Heart left ventricle (tissue), 13 donors: ENCODE data around the gene DDTL.
"Not testable (repeated sequence)": the region's sequence is repeated elsewhere in the genome, so short reads cannot be mapped to it uniquely, and the experiment has no call there.

Experiments used
- CTCF ChIP-seq, 12 donors: fragments of 200-600 bp; sonication (generic) in 4 of 12; IDR thresholded peaks; one replicate each; pipeline versions ENCODE4 v1.5.0 to v1.8.0; 2018 to 2022; ENCODE audit warnings: antibody characterized with exemption in 12 of 12, mild to moderate bottlenecking in 5 of 12
- POLR2A ChIP-seq, 2 donors: fragments of 450-650 bp; IDR thresholded peaks; one replicate each; pipeline ENCODE4 v1.6.1; 2017; ENCODE audit warnings: antibody characterized with exemption in 2 of 2, mild to moderate bottlenecking in 2 of 2, moderate library complexity in 2 of 2
- donor health status: ischemic (EF 13 %, LVEDD 7.1; RV severe dilation, severe dysfunction).
- donor health status: DM: no; HTN: yes; CAD: no.
- donor health status: DM: no; HTN: no; CAD: no.
- donor health status: ischemic (EF 25% LVEDD 6.9; RV normal size, moderate dysfunction).
- donor health status: ischemic (EF 25% LVEDD 5.7; RV mildly dilated, moderate dysfunction).
- donor health status: ischemic (EF 35%, LVEDD 5.7; RV mildly dilated, moderate dysfunction).
- donor health status: nonischemic (EF 11% LVEDD 7.7; RV severe dilation, severe dysfunction).
- donor health status: DM: yes; HTN: yes; CAD: no.
- donor health status: PGD.
- donor health status: ischemic (EF 29% LVEDD 5.4; RV normal size, mild dysfunction).
- donor health status: nonischemic (EF 23%, LVEDD 6.1; RV moderate dilation, normal function).

- TF ChIP-seq CTCF, POLR2A (IDR thresholded peaks at IDR 0.05): not testable (repeated sequence)
Measured at GRCh38 chr22:23955886-23956285, 10.8 kb upstream of the DDTL start.
